LHCN-M2 (cell line): ENCODE data around the gene RPUSD2. TPM values are rescaled to one million over a fixed set of nuclear protein-coding genes. Genes with fewer than 3 reads are reported as not detected.
A peak's percentile ranks its signal among the peaks of the same experiment; 100 is the strongest.
"Not testable (repeated sequence)": the region's sequence is repeated elsewhere in the genome, so short reads cannot be mapped to it uniquely, and the experiment has no call there.

Source experiments
- DNase-seq: peaks from one replicate; pipeline ENCODE4 v3.0.0-alpha.2; 2012; ENCODE audit warnings: low read depth
- total RNA-seq: library from RNA; depleted of rRNA; stranded (reverse); fragments of >200 nt; gene quantifications from 2 replicates; pipeline ENCODE4 v1.2.3, GENCODE V29; 2014

RPUSD2 gene
- total RNA-seq, 1 experiment from 2014 or later: 11.5 TPM

DNA sequence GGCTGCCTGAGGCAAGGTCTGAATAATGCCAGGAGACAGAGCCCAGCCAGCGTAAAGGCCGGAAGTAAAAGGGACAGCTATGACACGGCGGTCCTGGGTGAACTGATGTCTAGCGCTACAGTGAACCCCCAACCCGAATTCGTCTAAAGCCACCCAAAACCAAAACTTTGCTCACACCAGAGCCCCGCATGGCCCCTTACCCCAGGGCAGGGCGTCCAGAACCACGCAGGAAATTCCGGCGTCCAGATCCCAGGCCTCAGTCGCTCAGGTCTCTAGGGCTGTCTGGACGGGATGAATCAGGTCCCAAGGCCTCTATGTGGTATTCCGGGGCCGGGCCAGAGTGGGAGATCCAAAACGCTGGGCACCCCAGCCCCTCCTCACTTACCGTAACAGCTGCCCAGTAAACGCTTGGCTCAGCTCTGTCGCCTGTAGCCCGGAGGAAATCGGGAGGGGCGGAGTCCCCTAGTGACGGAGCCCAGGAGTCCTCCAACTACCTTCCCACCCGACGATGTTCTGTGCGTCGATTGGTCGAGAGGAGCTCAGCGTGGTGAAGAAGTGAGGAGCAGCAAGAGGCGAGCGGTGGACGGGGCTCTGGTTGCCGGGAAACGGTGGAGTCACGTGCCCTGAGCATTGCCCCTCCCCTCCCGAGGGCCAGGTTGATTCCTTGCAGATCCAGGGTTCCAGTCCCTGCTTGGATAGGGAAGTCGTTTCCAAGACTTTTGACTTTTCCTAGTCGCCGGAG is 4.3 kb upstream of the RPUSD2 start, which contains the start of gene CCDC32:
Gene CCDC32, minus strand, starts transcription at position 452 of the 742 bp plus-strand sequence. CDS start 2,027 bp downstream, outside the sequence.
- peak; percentile 99 for DNase-seq

DNA sequence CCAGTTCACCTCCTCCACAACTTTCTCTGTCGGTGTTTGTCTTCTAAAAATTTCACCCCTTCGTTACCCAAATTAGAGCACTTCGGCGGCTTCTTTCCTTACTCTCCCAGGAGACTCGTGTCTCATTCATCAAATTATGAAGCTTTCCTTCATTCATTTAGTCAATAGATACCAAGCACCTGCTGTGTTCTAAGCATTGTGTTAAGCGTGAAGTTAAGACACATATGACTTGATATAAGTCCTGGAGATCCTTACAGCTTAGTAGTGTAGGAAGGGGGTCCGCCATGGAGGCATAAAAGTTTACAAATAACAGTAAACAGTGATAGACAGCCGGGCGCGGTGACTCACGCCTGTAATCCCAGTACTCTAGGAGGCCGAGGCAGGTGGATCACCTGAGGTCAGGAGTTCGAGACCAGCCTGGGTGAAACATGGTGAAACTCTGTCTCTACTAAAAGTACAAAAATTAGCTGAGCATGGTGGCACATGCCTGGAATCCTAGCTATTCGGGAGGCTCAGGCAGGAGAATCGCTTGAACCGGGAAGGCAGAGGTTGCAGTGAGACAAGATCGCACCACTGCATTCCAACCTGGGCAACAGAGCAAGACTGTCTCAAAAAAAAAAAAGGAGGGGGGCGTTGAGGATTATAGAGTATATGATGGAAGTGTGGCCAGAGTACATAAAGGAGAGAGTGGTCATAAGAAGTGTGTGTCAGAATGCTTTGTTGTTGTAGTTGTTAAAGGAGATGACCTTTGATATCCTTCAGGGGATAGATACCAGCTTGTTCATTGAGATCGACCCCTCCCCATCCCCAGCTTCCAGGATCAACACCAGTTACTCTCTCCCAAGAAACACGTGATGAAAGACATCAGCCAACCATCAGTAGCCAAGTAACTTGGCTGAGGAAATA is 3.5 kb upstream of the RPUSD2 start:
- no peak for DNase-seq

DNA sequence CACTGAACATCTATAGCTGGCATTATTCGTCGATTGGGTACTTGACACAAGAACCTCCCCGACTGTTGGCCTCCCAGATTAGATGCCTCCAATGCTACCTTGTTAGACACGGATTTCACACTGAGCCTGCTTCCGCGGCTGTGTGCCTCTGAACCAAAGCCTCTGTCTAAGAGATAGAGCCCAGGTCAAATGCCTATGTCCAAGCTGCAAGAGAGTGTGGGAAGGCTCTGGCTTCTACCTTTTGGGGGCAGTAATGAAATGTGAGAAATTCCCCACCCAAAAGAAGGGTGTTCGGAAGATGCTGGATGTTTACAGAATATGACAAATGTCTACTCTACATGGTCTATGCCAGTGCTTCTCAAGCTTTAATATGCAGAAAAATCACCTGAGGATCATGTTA is 2.0 kb upstream of the RPUSD2 start:
- peak; percentile 35 for DNase-seq

DNA sequence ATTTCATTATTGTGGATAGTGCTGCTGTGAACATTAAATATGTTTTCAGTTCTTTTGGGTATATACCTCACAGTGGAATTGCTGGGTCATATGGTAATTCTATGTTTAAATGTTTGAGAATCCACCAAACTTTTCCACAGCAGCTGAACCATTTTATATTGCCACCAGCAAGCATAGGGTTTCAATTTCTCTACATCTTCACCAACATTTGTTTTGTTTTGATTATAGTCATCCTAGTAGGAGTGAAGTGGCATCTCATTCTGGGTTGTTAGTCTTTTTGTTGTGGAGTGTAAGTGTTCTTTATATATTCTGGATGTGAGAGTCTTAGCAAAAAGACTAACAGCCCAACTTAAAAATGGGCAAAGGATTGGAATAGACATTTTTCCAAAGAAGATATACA is 6.0 kb downstream of the RPUSD2 start:
- no peak for DNase-seq

DNA sequence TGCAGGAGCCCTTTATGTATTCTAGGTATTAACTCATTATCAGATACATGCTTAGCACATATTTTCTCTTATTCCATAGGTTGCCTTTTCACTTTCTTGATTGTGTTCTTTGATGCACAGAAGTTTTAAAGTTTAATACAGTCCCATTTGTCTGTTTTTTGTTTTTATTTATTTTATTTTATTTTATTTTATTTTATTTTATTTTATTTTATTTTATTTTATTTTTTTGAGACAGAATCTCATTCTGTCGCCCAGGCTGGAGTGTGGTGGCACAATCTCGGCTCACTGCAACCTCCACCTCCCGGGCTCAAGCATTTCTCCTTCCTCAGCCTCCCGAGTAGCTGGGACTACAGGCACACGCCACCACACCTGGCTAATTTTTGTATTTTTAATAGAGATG is 7.8 kb downstream of the RPUSD2 start:
- not testable (repeated sequence) for DNase-seq

DNA sequence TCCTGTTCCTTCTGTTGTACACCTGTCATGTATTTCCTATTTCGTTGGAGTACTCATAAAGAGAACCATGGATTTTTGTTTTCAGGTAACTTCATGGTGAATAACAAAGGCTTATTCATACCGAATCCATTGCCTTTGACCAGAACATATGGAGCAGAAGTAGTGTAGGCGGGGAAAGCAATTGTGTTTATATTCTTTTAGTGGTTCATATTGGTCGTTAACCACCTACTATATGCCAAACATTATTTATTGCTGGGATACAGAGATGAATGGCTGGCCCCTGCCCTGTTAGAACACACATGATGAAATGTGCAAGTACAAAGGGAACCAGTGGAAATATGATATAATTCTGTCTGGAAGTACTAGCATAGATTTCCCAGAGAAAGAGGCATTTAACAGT is 9.8 kb downstream of the RPUSD2 start:
- DNase-seq: no peak

DNA sequence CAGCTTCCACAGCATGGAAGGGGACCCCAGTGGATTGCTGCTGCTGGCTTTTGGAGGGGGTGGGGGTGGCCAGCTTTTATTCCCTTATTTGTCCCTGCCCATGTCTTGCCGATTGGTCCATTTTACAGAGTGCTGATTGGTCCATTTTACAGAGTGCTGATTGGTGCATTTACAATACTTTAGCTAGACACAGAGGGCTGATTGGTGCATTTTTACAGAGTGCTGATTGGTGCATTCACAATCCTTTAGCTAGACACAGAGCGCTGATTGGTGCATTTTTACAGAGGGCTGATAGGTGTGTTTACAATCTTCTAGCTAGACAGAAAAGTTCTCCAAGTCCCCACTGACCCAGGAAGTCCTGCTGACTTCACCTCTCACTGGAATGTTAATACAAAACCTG is 12.7 kb downstream of the RPUSD2 start:
- not testable (repeated sequence) for DNase-seq

DNA sequence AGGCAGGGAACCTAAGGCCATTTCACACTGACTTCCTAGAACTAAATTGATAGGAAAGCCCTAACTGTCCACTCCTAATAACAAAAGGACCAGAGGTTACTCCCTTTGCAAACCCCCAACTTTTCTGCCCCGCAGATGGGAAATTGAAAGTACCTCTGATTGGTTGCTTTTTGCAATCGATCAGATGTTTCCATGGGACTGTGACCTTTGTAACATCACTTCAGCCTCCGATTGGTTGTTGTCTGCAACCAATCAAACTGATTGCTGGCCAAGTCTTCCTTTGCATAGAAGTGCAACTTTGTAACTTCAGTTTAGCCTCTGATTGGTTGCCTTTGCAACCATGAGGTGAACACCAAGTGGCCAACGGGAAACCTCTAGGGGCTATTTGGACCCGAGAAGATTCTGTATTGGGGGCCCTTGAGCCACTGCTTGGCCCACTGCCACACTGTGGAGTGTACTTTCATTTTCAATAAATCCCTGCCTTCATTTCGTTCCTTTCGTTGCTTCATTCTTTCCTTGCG is 13.7 kb downstream of the RPUSD2 start:
- peak; percentile 79 for DNase-seq

DNA sequence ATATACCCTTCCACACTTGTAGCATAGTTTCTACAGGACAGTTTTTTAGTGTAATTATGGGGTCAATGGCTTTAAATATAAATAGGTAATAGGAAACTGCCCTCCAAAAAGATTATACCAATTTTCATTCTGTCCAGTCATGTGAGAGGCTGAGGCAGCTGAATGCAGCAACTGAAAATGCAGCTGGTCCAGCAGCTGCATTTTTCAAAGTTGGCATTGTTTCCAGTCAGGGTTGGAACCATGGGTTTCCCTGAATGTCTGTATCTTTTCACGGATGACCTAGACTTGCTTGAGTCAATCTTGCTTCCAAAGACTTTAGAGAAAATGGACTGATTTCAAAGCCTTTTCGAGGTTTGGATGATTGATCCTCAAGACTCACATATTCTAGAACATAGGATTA is 15.1 kb downstream of the RPUSD2 start:
- DNase-seq: peak; percentile 76

DNA sequence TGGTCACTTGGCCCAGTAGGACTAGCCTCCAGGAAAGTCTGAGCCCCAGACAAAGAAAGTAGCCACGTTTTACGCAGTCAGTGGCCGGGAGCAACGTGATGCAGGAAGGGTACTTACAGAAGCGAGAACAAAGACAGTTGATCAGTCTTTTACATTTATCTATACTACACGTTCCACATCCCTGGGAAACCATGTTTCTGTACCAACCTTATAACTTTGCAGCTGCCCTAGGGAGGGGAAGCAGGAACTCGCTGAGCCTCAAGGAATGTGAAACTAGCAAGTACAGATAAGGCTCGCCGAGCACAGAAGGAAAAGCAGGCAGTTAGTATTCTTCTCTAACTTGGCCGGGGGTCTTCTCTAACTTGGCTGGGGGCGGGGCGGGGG is 21.6 kb downstream of the RPUSD2 start:
- no peak for DNase-seq

DNA sequence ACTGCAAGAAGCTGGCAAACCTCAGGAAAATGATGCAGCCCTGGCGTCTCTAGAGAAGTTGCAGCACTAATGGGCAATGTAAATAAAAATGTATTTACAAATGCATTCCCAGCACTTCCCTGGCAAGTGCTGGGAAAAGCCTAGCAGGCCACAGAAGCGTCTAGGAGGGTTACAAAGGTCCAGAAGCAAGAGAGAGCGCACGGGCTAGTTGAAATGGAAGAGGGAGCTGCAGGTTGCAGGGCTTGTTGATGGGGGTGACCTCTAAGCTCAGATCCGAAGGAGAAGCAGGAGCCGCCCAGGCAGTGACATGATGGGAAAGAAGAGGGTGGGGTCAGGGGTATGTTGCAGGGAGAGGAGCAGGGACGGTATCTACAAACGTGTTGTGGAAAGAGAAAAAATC is 22.3 kb downstream of the RPUSD2 start:
- no peak for DNase-seq

DNA sequence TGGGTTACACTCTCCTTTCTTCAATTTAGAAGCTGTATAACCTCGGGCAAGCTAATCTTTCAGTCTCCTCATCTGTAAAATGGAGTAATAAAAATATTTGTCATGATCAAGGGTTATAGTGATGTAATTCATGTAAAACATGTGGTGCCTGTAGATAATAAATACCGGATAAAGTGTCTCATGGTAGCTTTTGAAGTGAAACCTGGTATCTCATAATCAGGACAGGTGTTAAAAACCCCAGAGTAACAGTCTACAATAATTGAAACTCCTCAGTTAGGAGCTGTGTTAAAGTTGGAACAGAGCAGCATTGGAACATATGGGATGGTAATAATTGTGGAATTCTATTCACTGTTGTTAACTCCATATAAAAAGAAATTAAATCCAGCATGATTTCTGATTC is 24.1 kb downstream of the RPUSD2 start:
- no peak for DNase-seq

DNA sequence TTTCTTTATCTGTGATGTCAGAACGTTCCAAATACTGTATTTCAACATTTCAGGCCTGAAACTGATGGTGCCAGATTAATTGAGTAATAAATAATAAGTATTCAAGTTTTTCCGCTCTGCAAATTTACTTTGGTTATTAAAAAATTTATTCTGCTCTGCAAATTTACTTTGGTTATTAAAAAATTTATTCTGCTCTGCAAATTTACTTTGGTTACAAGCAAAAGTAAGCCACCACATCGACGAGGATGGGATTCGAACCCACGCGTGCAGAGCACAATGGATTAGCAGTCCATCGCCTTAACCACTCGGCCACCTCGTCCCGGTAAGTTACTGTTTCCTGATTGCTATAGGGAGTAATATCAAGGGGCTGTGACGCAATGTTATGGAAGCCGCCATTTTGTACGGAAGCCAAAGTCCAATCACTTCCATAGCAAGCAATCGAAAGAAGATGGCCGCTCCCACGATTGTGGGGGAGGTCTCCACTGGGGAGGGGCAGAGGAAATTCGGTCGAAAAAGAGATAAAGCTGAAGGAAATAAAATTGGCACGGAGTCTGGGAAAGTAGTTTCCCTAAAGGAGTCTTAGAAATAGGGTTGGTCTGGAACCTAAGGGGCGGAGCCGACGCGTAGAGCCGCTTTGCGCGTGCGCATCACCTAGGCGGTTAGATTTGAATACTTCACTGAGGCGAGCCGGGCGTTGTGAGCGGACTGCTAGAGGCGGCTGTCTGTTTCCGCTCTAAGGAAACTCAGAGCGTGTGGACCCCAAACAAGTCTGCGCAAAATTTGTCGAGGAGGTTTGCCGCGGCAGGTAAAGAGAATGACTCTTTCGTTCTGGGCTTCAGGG is 24.7 kb downstream of the RPUSD2 start, which contains the start of gene KNL1:
Gene KNL1, plus strand, starts transcription at position 662 of the 841 bp plus-strand sequence. CDS start 8,683 bp downstream, outside the sequence.
- DNase-seq: peak; percentile 92

DNA sequence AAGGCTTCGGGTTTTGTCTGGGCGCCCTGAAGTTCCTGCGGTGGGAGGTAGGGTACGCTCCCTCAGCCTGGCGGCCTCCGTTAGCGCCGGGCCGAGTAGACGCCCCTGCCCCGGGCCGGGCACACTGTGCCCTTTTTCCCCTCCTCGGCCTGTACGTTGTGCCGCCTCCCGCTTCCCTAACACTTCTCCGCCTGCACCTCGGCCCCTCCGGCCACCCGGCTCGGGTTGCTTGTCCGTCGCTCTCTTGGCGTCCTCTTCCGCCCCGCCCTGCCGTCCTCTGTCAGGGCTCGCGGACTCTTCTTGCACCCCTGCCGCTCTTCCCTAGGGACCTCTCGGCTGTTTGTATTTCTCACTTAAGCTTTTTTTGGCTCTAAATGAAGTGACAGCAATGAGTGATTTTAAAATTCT is 25.3 kb downstream of the RPUSD2 start:
- DNase-seq: peak; percentile 70

DNA sequence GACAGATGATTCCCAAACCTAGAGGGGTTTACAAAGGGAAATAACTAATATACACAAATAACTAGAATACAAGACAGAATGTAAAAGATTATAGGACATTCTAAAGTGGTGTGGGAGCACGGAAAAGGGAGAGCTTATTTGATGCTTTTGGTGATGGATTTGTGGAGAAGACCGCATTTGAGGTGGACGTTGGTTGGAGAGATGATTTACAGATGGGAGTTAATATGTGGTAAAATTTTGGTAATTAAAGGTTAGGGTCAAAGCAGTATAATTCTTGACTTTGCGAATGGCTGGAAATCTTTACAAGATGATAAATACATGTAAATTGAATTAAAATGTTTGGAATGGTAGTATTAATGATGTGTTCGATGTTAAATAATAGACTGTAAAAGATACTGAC is 26.1 kb downstream of the RPUSD2 start:
- no peak for DNase-seq

DNA sequence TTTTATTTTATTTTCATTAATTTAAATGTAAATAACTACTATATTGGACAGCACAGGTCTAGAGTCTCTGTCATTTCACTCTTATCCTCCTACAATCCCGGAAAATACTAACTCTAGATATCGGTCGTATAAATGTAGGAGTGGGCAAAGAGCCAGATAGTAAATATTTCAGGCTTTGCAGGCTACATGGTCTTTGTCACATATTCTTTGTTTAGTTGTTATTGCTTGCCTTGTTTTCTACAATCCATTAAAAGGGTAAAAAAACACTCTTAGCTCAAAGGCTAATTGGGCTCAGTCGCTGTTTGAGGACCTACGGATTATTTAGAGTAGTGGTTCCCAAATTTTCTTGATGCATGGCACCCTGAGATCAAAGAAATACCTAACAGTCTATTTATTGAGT is 26.7 kb downstream of the RPUSD2 start:
- DNase-seq: no peak

DNA sequence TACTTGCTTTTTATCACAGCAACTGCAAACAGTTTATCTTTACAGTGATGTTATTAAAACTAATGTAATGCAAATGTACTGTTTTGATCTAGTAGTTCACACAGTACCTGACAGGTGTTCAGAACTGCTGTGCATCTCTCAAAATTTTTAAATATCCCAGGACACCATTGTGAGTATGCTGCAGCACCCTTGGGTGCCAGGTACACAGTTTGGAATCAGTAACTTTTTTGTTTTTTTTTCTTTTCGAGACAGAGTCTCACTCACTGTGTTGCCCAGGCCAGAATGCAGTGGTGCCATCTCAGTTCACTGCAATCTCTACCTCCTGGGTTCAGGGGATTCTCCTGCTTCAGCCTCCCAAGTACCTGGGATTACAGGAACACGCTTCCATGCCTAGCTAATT is 27.9 kb downstream of the RPUSD2 start:
- DNase-seq: no peak

DNA sequence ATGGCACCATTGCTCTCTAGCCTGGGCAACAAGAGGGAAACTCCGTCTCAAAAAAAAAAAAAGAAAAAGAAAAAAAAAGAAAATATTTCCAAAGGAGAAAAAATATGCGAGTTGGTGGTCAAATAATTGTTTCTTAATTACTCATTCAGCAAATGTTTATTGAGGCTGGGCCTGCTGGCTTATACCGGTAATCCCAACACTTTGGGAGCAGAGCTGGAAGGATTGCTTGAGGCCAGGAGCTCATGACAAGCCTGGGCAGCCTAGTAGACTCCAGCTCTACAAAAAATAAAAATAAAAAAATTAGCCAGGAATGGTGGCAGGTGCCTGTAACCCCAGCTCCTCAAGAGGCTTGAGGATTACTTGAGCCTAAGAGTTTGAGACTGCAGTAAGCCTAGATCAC is 29.0 kb downstream of the RPUSD2 start:
- no peak for DNase-seq

DNA sequence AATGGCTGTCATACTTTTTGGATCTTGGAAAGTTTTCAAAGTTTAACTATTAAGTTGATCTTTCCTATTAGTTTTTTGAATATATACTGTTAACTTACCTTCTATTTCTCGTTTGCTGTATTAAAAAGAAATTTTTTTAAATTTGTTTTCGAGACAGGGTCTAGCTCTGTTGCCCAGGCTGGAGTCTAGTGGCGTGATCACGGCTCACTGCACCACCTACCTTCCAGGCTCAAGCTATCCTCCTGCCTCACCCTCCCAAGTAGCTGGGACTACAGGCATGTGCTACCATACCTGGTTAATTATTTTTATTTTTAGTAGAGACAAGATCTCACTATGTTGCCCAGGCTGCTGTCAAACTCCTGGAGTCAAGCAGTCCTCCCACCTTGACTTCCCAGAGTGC is 29.6 kb downstream of the RPUSD2 start:
- no peak for DNase-seq

DNA sequence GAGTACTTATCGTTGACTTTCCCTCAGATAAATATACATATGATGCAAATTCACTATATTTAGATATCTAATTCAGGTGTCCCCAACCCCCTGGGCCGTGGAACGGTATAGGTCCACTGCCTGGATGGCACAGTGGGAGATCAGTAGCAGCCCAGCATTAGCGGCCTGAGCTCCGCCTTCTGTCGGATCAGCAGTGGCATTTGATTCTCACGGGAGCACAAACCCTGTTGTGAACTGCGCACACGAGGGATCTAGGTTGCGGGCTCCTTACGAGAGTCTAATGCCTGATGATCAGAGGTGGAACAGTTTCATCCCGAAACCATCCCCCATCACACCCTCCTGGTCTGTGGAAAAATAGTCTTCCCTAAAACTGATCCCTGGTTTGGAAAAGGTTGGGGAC is 31.9 kb downstream of the RPUSD2 start:
- DNase-seq: no peak

DNA sequence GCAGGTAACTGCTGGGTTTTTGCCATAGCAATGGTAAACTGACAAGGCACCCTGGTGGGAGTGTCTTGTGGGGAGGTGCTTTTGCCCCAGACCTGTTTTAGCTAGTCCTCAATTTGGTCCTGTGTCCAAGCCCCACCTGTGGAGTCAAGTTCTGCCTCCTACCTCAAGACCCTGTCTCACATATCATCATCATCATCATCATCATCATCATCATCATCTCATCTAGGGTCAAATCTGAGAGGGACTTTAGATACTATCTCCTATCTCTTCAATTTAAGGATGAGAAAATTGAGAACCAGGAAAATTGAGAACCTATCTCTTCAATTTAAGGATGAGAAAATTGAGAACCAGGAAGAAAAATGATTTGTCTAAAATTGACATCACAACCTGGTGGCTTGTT is 34.8 kb downstream of the RPUSD2 start:
- DNase-seq: no peak
